ENCODE data around the gene APOBEC3F.
"Not testable (repeated sequence)": the region's sequence is repeated elsewhere in the genome, so short reads cannot be mapped to it uniquely, and the experiment has no call there.

The APOBEC3F gene

DNA sequence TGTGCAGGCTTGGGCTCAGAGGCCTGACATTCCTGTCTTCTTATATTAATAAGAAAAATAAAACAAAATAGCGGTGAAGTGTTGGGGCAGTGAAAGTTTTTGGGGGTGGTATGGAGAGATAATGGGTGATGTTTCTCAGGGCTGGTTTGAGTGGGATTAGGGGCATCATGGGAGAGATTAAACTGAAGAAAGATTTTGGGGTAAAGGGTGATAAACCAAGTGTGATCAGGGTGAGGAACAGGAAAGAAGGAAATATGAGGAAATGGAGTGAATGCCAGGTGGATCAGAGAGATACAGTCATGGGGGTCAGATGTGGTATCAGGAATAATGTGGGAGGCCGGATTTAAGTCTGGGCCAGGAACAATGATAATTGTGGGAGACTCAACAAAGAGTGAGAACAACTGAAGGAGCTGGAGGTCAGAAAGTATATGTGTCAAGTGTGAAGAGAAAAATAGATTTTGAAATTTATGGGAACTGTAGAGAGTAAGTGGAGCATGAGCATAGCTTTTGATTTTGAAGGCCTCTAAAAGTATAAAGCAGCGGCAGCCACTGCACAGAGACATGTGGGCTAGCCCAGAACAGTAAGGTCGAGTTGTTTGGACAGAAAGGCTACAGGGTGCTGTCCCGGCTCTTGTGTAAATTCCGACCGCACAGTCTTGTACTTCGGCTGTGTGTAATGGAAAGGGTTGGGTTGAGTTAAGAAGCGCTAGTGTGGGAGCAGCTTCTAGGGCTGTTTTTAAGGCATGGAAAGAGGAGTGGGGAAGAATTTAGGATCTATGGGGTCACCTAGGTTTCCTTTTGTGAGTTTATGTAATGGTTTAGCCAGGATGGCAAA, 26.0 kb downstream of the APOBEC3F start:
- not testable (repeated sequence) for DNase-seq (ENCODE audit: low read depth, low spot score); H3K4me3 ChIP-seq (ENCODE audit: insufficient read length, low read depth); H3K9me3 ChIP-seq (ENCODE audit: insufficient read depth, low read length); H3K36me3 ChIP-seq (ENCODE audit: insufficient read depth, insufficient read length, low read length); H3K4me1 ChIP-seq (ENCODE audit: insufficient read depth, insufficient read length); H3K27me3 ChIP-seq (ENCODE audit: insufficient read depth, insufficient read length); H3K9ac ChIP-seq (ENCODE audit: insufficient read length, low read depth)

DNA sequence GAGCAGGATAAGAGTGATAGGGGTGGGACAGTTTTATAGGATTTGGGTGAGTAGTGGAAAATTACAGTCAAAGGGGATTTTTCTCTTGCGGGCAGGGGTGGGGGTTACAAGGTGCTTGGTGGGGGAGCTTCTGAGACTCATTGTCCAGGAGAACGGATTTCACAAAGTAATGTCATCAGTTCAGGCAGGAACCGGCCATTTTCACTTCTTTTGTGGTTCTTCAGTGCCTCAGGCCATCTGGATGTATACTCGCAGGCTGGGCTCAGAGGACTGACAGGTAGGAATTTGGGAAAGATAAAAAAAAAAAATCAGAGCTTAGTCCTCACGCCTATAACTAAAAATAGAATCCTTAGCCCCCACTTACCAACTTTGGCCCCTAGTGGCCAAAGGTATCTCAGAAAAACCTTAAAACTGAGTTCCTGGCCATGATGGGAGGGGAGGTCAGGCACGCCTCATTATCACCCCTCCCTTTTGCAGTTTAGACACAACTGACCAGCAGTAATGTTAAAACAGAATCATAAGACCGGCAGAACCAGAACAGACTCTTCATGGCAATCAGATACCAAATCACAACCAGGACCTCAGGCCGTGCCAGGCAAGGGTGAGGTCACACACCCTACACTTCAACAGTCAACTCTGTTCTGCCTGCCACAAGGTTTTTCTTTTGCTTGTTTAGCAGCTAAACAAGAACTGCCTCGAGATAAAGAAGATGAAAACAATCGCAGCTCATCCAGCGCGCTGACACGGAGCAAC, 27.5 kb downstream of the APOBEC3F start:
- no peak overlapping the region for H3K4me3 ChIP-seq (ENCODE audit: insufficient read length, low read depth)
- H3K9me3 ChIP-seq (ENCODE audit: insufficient read depth, low read length): no peaks in the 10 kb centered on the region
- no peaks in the 10 kb centered on the region for H3K36me3 ChIP-seq (ENCODE audit: insufficient read depth, insufficient read length, low read length)
- peaks cover 15% of the 10 kb centered on the region for H3K27me3 ChIP-seq (ENCODE audit: insufficient read depth, insufficient read length)
- H3K4me1 ChIP-seq (ENCODE audit: insufficient read depth, insufficient read length): peaks cover 5% of the 10 kb centered on the region
- TF ChIP-seq YY1 (IDR thresholded peaks at IDR 0.05; ENCODE audit: insufficient read depth, insufficient read length): no peak
- no peak for TF ChIP-seq ZNF274 (IDR thresholded peaks at IDR 0.05; ENCODE audit: low read depth, low read length)
- TF ChIP-seq SUZ12 (IDR thresholded peaks at IDR 0.05; ENCODE audit: extremely low read depth, insufficient read depth, insufficient read length): no peak
- DNase-seq (ENCODE audit: low read depth, low spot score): no peak
- peak overlapping the region; percentile 10 for H3K9ac ChIP-seq (ENCODE audit: insufficient read length, low read depth)

DNA sequence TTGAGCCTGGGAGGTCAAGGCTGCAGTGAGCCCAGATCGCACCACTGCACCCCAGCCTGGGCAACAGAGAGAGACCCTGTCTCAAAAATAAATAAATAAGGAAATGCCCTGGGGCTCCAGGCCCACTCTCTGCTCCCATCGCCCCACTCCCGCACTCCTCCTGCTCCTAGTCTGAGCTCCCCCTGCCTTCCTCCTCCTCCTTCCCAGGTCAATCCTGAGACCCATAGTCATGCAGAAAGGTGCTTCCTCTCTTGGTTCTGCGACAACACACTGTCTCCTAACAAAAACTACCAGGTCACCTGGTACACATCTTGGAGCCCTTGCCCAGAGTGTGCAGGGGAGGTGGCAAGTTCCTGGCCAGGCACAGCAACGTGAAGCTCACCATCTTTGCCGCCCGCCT, 29.5 kb downstream of the APOBEC3F start:
- Histone ChIP-seq H3K4me1 (ENCODE audit: insufficient read depth, insufficient read length) (peaks cover 5% of the 10 kb centered on the region), H3K36me3 (ENCODE audit: insufficient read depth, insufficient read length, low read length) (no peaks in the 10 kb centered on the region), H3K9ac (ENCODE audit: insufficient read length, low read depth) (no peak overlapping the region), H3K9me3 (ENCODE audit: insufficient read depth, low read length) (no peaks in the 10 kb centered on the region), H3K4me3 (ENCODE audit: insufficient read length, low read depth) (no peak overlapping the region), H3K27me3 (ENCODE audit: insufficient read depth, insufficient read length) (peaks cover 18% of the 10 kb centered on the region)
- no peak for DNase-seq (ENCODE audit: low read depth, low spot score)
- no peak for TF ChIP-seq ZNF274 (IDR thresholded peaks at IDR 0.05; ENCODE audit: low read depth, low read length)
- no peak for TF ChIP-seq SUZ12 (IDR thresholded peaks at IDR 0.05; ENCODE audit: extremely low read depth, insufficient read depth, insufficient read length)
- no peak for TF ChIP-seq YY1 (IDR thresholded peaks at IDR 0.05; ENCODE audit: insufficient read depth, insufficient read length)

DNA sequence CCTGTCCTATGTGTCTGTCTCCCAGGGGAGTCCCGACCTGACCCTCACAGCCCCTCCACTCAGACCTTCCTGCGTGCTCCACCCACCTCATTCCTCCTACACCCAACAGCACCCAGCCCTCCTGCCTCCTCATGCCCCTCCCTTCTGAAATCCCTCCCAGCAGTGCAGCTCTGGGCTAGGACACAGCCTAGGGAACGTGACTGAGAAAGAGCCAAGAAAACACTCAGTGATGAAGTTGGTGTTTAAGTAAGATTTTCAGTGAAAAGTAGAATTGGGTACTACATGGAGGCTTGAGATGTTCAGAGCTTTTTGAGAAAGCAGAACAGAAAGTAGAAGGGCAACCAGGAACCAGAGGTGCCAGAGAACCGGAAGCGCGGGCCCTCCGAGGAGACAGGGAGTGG, 31.9 kb downstream of the APOBEC3F start:
- DNase-seq (ENCODE audit: low read depth, low spot score); H3K9me3 ChIP-seq (ENCODE audit: insufficient read depth, low read length); H3K4me1 ChIP-seq (ENCODE audit: insufficient read depth, insufficient read length); H3K4me3 ChIP-seq (ENCODE audit: insufficient read length, low read depth); H3K36me3 ChIP-seq (ENCODE audit: insufficient read depth, insufficient read length, low read length); H3K9ac ChIP-seq (ENCODE audit: insufficient read length, low read depth): not testable (repeated sequence)
- peaks cover 22% of the 10 kb centered on the region for H3K27me3 ChIP-seq (ENCODE audit: insufficient read depth, insufficient read length)

DNA sequence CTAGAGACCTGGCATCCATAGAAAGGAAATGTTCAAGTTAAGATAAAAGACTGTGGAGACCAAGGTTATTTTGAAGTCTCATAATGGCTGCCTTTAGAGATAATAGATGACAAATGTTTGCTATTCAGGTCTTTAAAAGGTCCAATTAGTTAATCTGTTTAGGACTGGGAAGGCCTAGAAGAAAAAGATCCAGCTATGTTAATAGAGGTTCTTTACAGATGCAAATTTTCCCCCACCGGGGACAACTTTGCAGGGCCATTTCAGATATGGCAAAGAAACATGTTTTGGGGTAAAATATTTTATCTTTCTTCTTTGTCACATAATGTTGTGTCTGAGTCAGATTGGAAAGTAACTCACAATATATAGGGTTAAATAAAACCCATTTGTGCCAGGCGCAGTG, 33.3 kb downstream of the APOBEC3F start:
- peaks cover 2% of the 10 kb centered on the region for H3K4me1 ChIP-seq (ENCODE audit: insufficient read depth, insufficient read length)
- H3K36me3 ChIP-seq (ENCODE audit: insufficient read depth, insufficient read length, low read length): no peaks in the 10 kb centered on the region
- no peaks in the 10 kb centered on the region for H3K9me3 ChIP-seq (ENCODE audit: insufficient read depth, low read length)
- no peak overlapping the region for H3K9ac ChIP-seq (ENCODE audit: insufficient read length, low read depth)
- no peak for TF ChIP-seq SUZ12 (IDR thresholded peaks at IDR 0.05; ENCODE audit: extremely low read depth, insufficient read depth, insufficient read length)
- TF ChIP-seq YY1 (IDR thresholded peaks at IDR 0.05; ENCODE audit: insufficient read depth, insufficient read length): no peak
- TF ChIP-seq ZNF274 (IDR thresholded peaks at IDR 0.05; ENCODE audit: low read depth, low read length): no peak
- DNase-seq (ENCODE audit: low read depth, low spot score): no peak
- H3K27me3 ChIP-seq (ENCODE audit: insufficient read depth, insufficient read length): peaks cover 22% of the 10 kb centered on the region
- no peak overlapping the region for H3K4me3 ChIP-seq (ENCODE audit: insufficient read length, low read depth)

DNA sequence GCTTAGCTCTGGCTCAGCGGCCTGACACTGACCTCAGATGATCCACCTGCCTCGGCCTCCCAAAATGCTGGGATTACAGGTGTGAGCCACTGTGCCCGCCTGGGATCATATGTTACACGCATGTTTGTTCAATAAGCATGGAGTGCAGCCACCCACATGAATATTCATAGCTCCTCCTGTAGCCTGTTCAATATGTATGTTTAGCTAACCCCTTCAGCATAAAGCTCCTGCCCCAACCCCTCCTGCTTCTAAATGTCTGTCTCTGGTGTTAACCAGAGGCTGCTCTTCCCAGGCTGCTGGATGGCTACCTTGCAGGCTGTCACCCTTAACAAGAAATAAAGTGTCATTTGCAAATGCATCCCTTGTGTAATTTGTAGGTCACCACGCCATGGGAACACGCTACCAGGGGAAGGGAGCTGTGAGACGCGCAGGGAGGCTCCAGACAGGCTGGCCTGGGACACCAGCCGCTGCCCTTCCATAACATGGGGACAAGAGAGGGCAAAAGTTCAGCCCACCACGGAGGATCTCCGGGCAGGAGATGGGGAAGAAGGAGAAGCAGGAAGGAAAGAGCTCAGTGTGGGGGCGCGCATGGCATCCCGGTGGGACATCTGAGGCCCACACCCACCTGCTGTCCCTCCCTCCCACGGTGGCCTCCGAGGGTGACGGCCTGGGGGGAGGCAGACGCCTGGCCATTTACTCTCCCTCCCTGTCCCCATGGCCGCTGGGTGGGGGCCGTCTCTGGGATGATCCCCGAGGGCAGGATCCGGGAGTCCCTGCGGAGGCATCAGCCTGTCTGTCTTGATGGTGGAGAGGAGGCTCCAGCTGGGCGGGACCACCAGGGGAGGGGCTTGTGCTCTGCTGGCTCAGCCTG, 35.7 kb downstream of the APOBEC3F start:
- not testable (repeated sequence) for DNase-seq (ENCODE audit: low read depth, low spot score); H3K4me1 ChIP-seq (ENCODE audit: insufficient read depth, insufficient read length); H3K9ac ChIP-seq (ENCODE audit: insufficient read length, low read depth); H3K36me3 ChIP-seq (ENCODE audit: insufficient read depth, insufficient read length, low read length); H3K9me3 ChIP-seq (ENCODE audit: insufficient read depth, low read length); H3K4me3 ChIP-seq (ENCODE audit: insufficient read length, low read depth)
- H3K27me3 ChIP-seq (ENCODE audit: insufficient read depth, insufficient read length): peaks cover 14% of the 10 kb centered on the region

DNA sequence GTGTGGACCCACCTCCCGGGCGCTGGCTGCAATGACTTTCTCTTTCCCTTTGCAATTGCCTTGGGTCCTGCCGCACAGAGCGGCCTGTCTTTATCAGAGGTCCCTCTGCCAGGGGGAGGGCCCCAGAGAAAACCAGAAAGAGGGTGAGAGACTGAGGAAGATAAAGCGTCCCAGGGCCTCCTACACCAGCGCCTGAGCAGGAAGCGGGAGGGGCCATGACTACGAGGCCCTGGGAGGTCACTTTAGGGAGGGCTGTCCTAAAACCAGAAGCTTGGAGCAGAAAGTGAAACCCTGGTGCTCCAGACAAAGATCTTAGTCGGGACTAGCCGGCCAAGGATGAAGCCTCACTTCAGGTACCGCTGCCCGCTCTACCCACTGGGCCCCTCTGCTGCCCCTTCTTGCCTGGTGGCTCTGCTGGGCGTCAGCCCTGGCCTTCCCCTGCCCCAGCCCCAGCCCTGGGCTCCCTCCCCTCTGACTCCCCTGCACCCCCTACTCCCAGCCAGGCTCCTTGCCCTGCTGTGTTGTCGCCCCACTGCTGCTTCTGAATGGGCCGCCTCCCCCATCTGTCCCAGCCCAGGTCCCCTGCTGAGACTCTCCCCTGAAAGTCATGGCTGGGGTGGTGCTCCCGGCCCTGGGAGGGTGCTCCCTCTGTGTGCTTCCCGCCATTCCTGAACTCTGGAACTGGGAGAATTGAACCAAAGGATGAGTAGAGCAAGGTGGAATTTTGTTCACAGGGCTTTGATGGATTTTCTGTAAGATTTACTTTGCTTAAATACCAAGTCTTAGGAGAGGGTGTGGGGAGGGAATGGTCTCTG, 36.6 kb downstream of the APOBEC3F start, which contains the start of gene APOBEC3G:
TSS of gene APOBEC3G (plus strand) at position 250 of the 815 bp plus-strand sequence. CDS start at position 337, 87 bp downstream.
- H3K9me3 ChIP-seq (ENCODE audit: insufficient read depth, low read length); H3K4me1 ChIP-seq (ENCODE audit: insufficient read depth, insufficient read length); H3K9ac ChIP-seq (ENCODE audit: insufficient read length, low read depth); DNase-seq (ENCODE audit: low read depth, low spot score); H3K36me3 ChIP-seq (ENCODE audit: insufficient read depth, insufficient read length, low read length): not testable (repeated sequence)
- peaks cover 10% of the 10 kb centered on the region for H3K27me3 ChIP-seq (ENCODE audit: insufficient read depth, insufficient read length)
- peak within 1 kb of the TSS; percentile 15 for H3K4me3 ChIP-seq (ENCODE audit: insufficient read length, low read depth)

DNA sequence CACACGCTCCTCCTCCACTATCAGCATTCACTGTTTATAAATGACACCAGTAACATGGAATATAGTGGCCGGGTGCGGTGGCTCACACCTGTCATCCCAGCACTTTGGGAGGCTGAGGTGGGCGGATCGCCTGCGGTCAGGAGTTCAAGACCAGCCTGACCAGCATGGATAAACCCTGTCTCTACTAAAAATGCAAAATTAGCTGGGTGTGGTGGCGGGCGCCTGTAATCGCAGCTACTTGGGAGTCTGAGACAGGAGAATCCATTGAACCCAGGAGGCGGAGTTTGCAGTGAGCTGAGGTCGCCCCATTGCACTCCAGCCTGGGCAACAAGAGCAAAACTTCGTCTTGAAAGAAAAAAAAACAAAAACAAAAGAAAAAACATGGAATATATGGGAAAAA, 37.2 kb downstream of the APOBEC3F start:
- not testable (repeated sequence) for H3K9me3 ChIP-seq (ENCODE audit: insufficient read depth, low read length); H3K36me3 ChIP-seq (ENCODE audit: insufficient read depth, insufficient read length, low read length); DNase-seq (ENCODE audit: low read depth, low spot score); H3K4me1 ChIP-seq (ENCODE audit: insufficient read depth, insufficient read length); H3K27me3 ChIP-seq (ENCODE audit: insufficient read depth, insufficient read length); H3K4me3 ChIP-seq (ENCODE audit: insufficient read length, low read depth); H3K9ac ChIP-seq (ENCODE audit: insufficient read length, low read depth)

All from NT2/D1 (cell line).